Cardiac muscle cell (in vitro differentiated cells and primary cell): ENCODE results near the gene ADCY5. TPM values are rescaled to one million over a fixed set of nuclear protein-coding genes. Genes with fewer than 3 reads are reported as not detected.

ENCODE experiments used
- DNase-seq, 2 donors: peaks; one replicate each; pipeline versions ENCODE4 v3.0.0 to v3.0.0-alpha.2; 2010 to 2017; ENCODE audit warnings: low read depth in 1 of 2, low spot score in 1 of 2
- H3K27ac ChIP-seq: fragments of 200-600 bp; sonication (generic); 2 replicates; pipeline ENCODE4 v1.5.1; 2016
- H3K27me3 ChIP-seq: fragments of 200-600 bp; sonication (generic); 2 replicates; pipeline ENCODE4 v1.6.0; 2016; ENCODE audit warnings: control low read depth
- H3K36me3 ChIP-seq: fragments of 200-600 bp; sonication (generic); 2 replicates; pipeline ENCODE4 v1.5.1; 2016; ENCODE audit warnings: control low read depth
- H3K4me1 ChIP-seq: fragments of 200-600 bp; sonication (generic); 2 replicates; pipeline ENCODE4 v1.8.1; 2017; ENCODE audit warnings: low read depth, mild to moderate bottlenecking, mixed run types
- H3K4me3 ChIP-seq: fragments of 200-600 bp; sonication (generic); 2 replicates; pipeline ENCODE4 v1.5.1; 2016; ENCODE audit warnings: mild to moderate bottlenecking
- H3K9me3 ChIP-seq: fragments of 200-600 bp; sonication (generic); 2 replicates; pipeline ENCODE4 v1.5.1; 2017; ENCODE audit warnings: low read depth, mild to moderate bottlenecking, control low read depth
- polyA plus RNA-seq: library from polyadenylated mRNA; unstranded; fragments of >200 nt; fragmentation: Nextera tagmentation; extraction: Ambion mirVana; gene quantifications from 2 replicates; pipeline ENCODE4 v1.2.1, GENCODE V29; 2016
- total RNA-seq: library from RNA; depleted of rRNA; stranded (reverse); fragments of >200 nt; gene quantifications from 2 replicates; pipeline ENCODE4 v1.2.3, GENCODE V29; 2016
- TF ChIP-seq, protein P1 (sequence below): IDR thresholded peaks from 2 replicates; pipeline ENCODE4 v1.5.1; 2012; ENCODE audit warnings: low read depth, mild to moderate bottlenecking, low read length

The ADCY5 gene
- total and polyA plus RNA-seq, 2 experiments from 2014 or later, result 38.4 to 93.7 TPM

GRCh38 chr3:123332124-123332641, 116.7 kb downstream of the ADCY5 start:
- DNase-seq, result no peak
- Histone ChIP-seq H3K27me3 (peaks cover 8% of the 10 kb centered on the region), H3K4me1 (peaks cover 17% of the 10 kb centered on the region), H3K9me3 (no peaks in the 10 kb centered on the region), H3K36me3 (no peaks in the 10 kb centered on the region), H3K4me3 (no peak overlapping the region), H3K27ac (no peak overlapping the region)
- TF ChIP-seq, protein P1, sequence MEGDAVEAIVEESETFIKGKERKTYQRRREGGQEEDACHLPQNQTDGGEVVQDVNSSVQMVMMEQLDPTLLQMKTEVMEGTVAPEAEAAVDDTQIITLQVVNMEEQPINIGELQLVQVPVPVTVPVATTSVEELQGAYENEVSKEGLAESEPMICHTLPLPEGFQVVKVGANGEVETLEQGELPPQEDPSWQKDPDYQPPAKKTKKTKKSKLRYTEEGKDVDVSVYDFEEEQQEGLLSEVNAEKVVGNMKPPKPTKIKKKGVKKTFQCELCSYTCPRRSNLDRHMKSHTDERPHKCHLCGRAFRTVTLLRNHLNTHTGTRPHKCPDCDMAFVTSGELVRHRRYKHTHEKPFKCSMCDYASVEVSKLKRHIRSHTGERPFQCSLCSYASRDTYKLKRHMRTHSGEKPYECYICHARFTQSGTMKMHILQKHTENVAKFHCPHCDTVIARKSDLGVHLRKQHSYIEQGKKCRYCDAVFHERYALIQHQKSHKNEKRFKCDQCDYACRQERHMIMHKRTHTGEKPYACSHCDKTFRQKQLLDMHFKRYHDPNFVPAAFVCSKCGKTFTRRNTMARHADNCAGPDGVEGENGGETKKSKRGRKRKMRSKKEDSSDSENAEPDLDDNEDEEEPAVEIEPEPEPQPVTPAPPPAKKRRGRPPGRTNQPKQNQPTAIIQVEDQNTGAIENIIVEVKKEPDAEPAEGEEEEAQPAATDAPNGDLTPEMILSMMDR, result no peak

GRCh38 chr3:123331651-123332050, 117.2 kb downstream of the ADCY5 start:
- Histone ChIP-seq H3K4me1 (peaks cover 17% of the 10 kb centered on the region), H3K9me3 (no peaks in the 10 kb centered on the region), H3K36me3 (peaks cover 2% of the 10 kb centered on the region), H3K27me3 (peaks cover 8% of the 10 kb centered on the region), H3K4me3 (no peak overlapping the region), H3K27ac (peak overlapping the region; percentile 74)
- no peak for DNase-seq
- TF ChIP-seq, protein P1, result no peak

DNA sequence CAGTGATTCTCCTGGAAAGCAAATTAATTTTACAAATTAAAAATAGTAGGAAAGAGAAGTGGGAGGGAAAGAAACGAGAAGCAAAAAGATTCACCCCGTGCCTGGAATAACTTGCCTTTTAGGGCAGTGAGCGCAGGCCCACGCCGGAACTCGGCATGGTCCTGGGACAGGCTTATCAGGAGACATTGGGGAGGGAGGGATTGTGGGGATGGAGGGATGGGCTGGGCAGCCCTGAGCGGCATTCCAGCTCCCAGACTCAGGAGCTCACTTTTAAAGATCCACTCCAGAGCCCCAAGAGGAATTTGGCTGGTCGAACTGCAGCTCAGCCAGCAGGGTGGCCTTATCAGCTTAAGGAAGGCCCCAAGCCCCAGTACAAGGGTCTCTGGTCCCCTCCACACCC, 117.9 kb downstream of the ADCY5 start:
- Histone ChIP-seq H3K27me3 (peaks cover 8% of the 10 kb centered on the region), H3K27ac (peak overlapping the region; percentile 74), H3K36me3 (peaks cover 3% of the 10 kb centered on the region), H3K9me3 (no peaks in the 10 kb centered on the region), H3K4me3 (no peak overlapping the region), H3K4me1 (peaks cover 17% of the 10 kb centered on the region)
- TF ChIP-seq, protein P1, result no peak
- peak; percentile 25 to 57 for DNase-seq

DNA sequence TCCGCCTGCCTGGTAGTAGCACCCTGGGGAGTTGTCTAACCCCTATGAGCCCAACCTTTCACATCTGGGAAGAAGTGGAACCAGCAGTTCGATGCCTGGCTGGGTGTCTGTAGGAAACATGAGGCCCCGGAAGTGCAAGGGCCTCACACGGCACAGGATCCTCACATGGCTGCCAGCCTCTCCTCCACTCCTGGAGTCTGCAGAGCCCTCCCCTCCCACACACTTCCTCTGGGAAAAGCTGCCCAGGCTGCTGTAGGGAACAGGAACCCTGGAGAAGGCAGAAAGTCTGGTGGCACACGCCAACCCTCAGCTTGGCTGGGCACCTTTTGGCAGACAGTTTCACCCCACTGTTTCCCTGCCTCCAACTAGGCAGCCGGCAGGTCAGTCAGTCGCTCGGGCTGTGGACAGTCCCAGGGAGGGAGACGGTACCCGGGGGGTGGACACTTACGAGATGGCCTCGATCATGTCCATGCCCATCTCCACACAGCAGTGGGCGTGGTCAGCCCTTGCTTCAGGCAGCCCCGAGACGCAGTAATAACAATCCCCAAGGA, 118.4 kb downstream of the ADCY5 start:
- Histone ChIP-seq H3K9me3 (no peaks in the 10 kb centered on the region), H3K4me3 (no peak overlapping the region), H3K4me1 (peaks cover 17% of the 10 kb centered on the region), H3K36me3 (peaks cover 3% of the 10 kb centered on the region), H3K27me3 (peaks cover 8% of the 10 kb centered on the region), H3K27ac (peak overlapping the region; percentile 74)
- TF ChIP-seq, protein P1, result no peak
- peak in 1 of 2 donors; percentile 30 for DNase-seq

DNA sequence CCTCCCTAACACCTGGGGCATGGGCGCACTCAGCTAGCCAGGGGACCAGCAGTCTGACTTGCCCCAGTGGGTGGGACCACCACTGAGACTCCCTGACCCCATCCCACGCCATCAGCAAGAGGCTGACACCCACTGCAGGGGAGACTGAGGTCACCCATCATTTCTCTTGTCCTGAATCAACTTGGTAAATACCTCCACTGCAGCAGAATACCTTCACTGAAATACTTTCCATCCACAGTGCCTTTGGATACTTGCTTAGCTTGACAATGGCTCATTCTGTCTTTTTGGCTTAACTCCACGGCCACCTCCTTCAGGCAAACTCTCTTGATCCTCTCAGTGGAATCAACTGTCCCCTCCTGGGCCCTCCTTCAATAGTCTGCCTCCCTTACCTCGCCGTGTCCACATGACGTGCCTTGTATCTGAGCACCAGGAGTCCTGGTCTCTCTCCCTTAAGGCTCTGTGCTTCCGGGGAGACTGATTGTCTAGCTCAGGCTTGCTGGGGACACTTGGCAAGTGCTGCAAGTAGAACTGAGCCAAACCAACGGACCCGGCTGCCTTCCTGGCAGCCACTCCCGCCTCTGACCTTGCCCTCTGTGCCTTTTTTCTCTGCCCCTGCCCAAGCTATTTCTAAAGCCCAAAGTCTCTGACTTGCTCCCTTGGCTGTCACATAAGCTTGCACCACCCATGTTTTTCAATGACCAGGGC, 119.1 kb downstream of the ADCY5 start:
- Histone ChIP-seq H3K4me1 (peaks cover 17% of the 10 kb centered on the region), H3K27me3 (peaks cover 8% of the 10 kb centered on the region), H3K27ac (no peak overlapping the region), H3K4me3 (no peak overlapping the region), H3K36me3 (peaks cover 8% of the 10 kb centered on the region), H3K9me3 (no peaks in the 10 kb centered on the region)
- TF ChIP-seq, protein P1, result no peak
- no peak for DNase-seq
